Stomach (tissue), 9 donors: ENCODE measurements around the gene FAM149B1. TPM values are rescaled to one million over a fixed set of nuclear protein-coding genes. Genes with fewer than 3 reads are reported as not detected.

ENCODE experiments used
- DNase-seq, 2 donors: peaks; one replicate each; pipeline versions ENCODE4 v3.0.0 to v3.0.0-alpha.2; 2013 to 2019
- H3K27ac ChIP-seq, 5 donors: fragments of 200-600 bp in 4 of 5; sonication (generic) in 4 of 5; one replicate each; pipeline ENCODE4 v1.5.1; 2013 to 2019; ENCODE audit warnings: mild to moderate bottlenecking in 1 of 5, moderate library complexity in 1 of 5
- H3K27me3 ChIP-seq, 3 donors: fragments of 200-600 bp; sonication (generic); one replicate each; pipeline ENCODE4 v1.5.1; 2017 to 2019; ENCODE audit warnings: mixed run types in 1 of 3
- H3K36me3 ChIP-seq, 4 donors: fragments of 200-600 bp; sonication (generic); 1 replicate in 3 of 4; 2 replicates in 1 of 4; pipeline ENCODE4 v1.5.1; 2016 to 2019
- H3K4me1 ChIP-seq, 4 donors: fragments of 200-600 bp; sonication (generic); one replicate each; pipeline ENCODE4 v1.5.1; 2016 to 2019
- H3K4me3 ChIP-seq, 4 donors: fragments of 200-600 bp; sonication (generic) in 3 of 4; one replicate each; pipeline ENCODE4 v1.5.1; 2016 to 2019; ENCODE audit warnings: mild to moderate bottlenecking in 1 of 4
- H3K9me3 ChIP-seq, 4 donors: fragments of 200-600 bp; sonication (generic); one replicate each; pipeline ENCODE4 v1.5.1; 2016 to 2019
- CTCF ChIP-seq, 7 experiments: fragments of 450-650 bp in 4 of 7; fragments of 200-600 bp in 3 of 7; sonication (generic) in 3 of 7; IDR thresholded peaks; one replicate each; pipeline ENCODE4 v1.5.1; 2016 to 2019; ENCODE audit warnings: antibody characterized with exemption in 7 of 7, control low read depth in 2 of 7, mild to moderate bottlenecking in 1 of 7
- EP300 ChIP-seq: sonication (generic); formaldehyde crosslinking; IDR thresholded peaks from one replicate; pipeline ENCODE4 v1.6.1; 2017; ENCODE audit warnings: antibody characterized with exemption
- POLR2A ChIP-seq, 4 donors: fragments of 450-650 bp; IDR thresholded peaks; one replicate each; pipeline ENCODE4 v1.6.1; 2016; ENCODE audit warnings: antibody characterized with exemption in 4 of 4, control low read depth in 2 of 4, mild to moderate bottlenecking in 1 of 4, moderate library complexity in 1 of 4
- POLR2AphosphoS5 ChIP-seq, 3 donors: sonication (generic); formaldehyde crosslinking; IDR thresholded peaks; one replicate each; pipeline ENCODE4 v1.6.1; 2016; ENCODE audit warnings: antibody characterized with exemption in 3 of 3
- WGBS, 5 donors: extraction: QIAGEN DNeasy Blood & Tissue Kit in 3 of 5; methylation state at CpG; one replicate each; pipeline versions ENCODE4 v1.1.5 to v1.1.7; 2013 to 2018; 5-methylcytosine and 5-hydroxymethylcytosine counted together
- intact Hi-C: fragments of 100-400 bp; cut with DNase I; formaldehyde crosslinking; loops from one replicate; pipeline ENCODE4 v1.15.1; 2023; ENCODE audit warnings: low total_unique reads
- polyA plus RNA-seq, 3 donors: library from polyadenylated mRNA; stranded (reverse); fragments of 200-250 nt; gene quantifications; one replicate each; pipeline ENCODE4 v1.2.3, GENCODE V29; 2013
- total RNA-seq, 5 donors: library from RNA; depleted of rRNA; stranded (reverse); fragments of >200 nt; gene quantifications; one replicate each; pipeline versions ENCODE4 v1.1.0 to v1.2.3, GENCODE V29; 2014 to 2016
- donor health status: healthy with polysubstance abuse.
- donor health status: Bipolar disorder and iron deficiency.
- donor health status: healthy.

The FAM149B1 gene
- total and polyA plus RNA-seq, 8 donors: 10.4 to 27.0 (median 16.3) TPM

GRCh38 chr10:73264423-73264822 lies 96.5 kb downstream of the FAM149B1 start:
- no peak overlapping the region for H3K4me3 ChIP-seq
- H3K27ac ChIP-seq: no peak overlapping the region
- DNase-seq: no peak
- no peaks in the 10 kb centered on the region for H3K36me3 ChIP-seq
- WGBS, 5 donors: 88 to 97% (median 95%) methylated on average over 2 of the region's 2 CpGs
- H3K4me1 ChIP-seq: peaks cover 0 to 6% (median 0%) of the 10 kb centered on the region in 4 donors
- TF ChIP-seq POLR2A (IDR thresholded peaks at IDR 0.05): no peak
- TF ChIP-seq POLR2AphosphoS5 (IDR thresholded peaks at IDR 0.05): no peak
- TF ChIP-seq EP300: no peak
- no peak for TF ChIP-seq CTCF (IDR thresholded peaks at IDR 0.05)
- H3K9me3 ChIP-seq: peaks cover 0 to 3% (median 0%) of the 10 kb centered on the region in 4 donors
- intact Hi-C loops: no loop called here
- H3K27me3 ChIP-seq: no peaks in the 10 kb centered on the region

GRCh38 chr10:73281097-73281496 lies 113.2 kb downstream of the FAM149B1 start:
- H3K9me3 ChIP-seq: no peaks in the 10 kb centered on the region
- no peaks in the 10 kb centered on the region for H3K27me3 ChIP-seq
- intact Hi-C loops: no loop called here
- no peak overlapping the region for H3K4me3 ChIP-seq
- TF ChIP-seq POLR2AphosphoS5 (IDR thresholded peaks at IDR 0.05) (no peak), POLR2A (IDR thresholded peaks at IDR 0.05) (no peak), EP300 (no peak), CTCF (IDR thresholded peaks at IDR 0.05) (no peak)
- H3K4me1 ChIP-seq: no peaks in the 10 kb centered on the region
- no peak overlapping the region for H3K27ac ChIP-seq
- no peak for DNase-seq
- no peaks in the 10 kb centered on the region for H3K36me3 ChIP-seq
- 87 to 94% (median 93%) methylated on average over 3 of the region's 3 CpGs for WGBS, 5 donors

GRCh38 chr10:73287441-73287840 lies 119.5 kb downstream of the FAM149B1 start:
- no peak for TF ChIP-seq POLR2AphosphoS5 (IDR thresholded peaks at IDR 0.05)
- no peak for TF ChIP-seq EP300
- TF ChIP-seq CTCF (IDR thresholded peaks at IDR 0.05): no peak
- TF ChIP-seq POLR2A (IDR thresholded peaks at IDR 0.05): no peak
- H3K9me3 ChIP-seq: no peaks in the 10 kb centered on the region
- H3K27me3 ChIP-seq: no peaks in the 10 kb centered on the region
- H3K27ac ChIP-seq: no peak overlapping the region
- intact Hi-C loops: no loop called here
- no peak overlapping the region for H3K4me3 ChIP-seq
- H3K36me3 ChIP-seq: peaks cover 0 to 21% (median 2%) of the 10 kb centered on the region in 4 donors
- 75 to 96% (median 86%) methylated on average over 1 of the region's 1 CpG for WGBS, 5 donors
- DNase-seq: no peak
- no peaks in the 10 kb centered on the region for H3K4me1 ChIP-seq

- TF ChIP-seq EP300 (no peak), CTCF (IDR thresholded peaks at IDR 0.05) (no peak), POLR2AphosphoS5 (IDR thresholded peaks at IDR 0.05) (no peak), POLR2A (IDR thresholded peaks at IDR 0.05) (no peak)
- Histone ChIP-seq H3K27me3 (no peaks in the 10 kb centered on the region), H3K27ac (no peak overlapping the region), H3K4me3 (no peak overlapping the region), H3K4me1 (no peaks in the 10 kb centered on the region), H3K9me3 (no peaks in the 10 kb centered on the region), H3K36me3 (peaks cover 0 to 21% (median 2%) of the 10 kb centered on the region in 4 donors)
- WGBS, 5 donors: 93 to 100% (median 98%) methylated on average over 1 of the region's 1 CpG
- intact Hi-C loops: no loop called here
- no peak for DNase-seq
These were observed 122.0 kb downstream of the FAM149B1 start for GRCh38 chr10:73289958-73290357.
